ENCODE measurements around the gene MAGI2.

The MAGI2 gene

GRCh38 chr7:78023191-78023590 is 1430.3 kb downstream of the MAGI2 start:
- no peak for TF ChIP-seq CTCF (IDR thresholded peaks at IDR 0.05; ENCODE audit: control extremely low read depth, extremely low read depth, low read depth, missing control alignments)
- DNase-seq (ENCODE audit: extremely low spot score), result no peak
- CTCF ChIA-PET, result no interaction called here
- POLR2A ChIA-PET, result no interaction called here

GRCh38 chr7:78022165-78022564 is 1431.3 kb downstream of the MAGI2 start:
- DNase-seq (ENCODE audit: extremely low spot score), result no peak
- POLR2A ChIA-PET, result no interaction called here
- CTCF ChIA-PET, result no interaction called here
- TF ChIP-seq CTCF (IDR thresholded peaks at IDR 0.05; ENCODE audit: control extremely low read depth, extremely low read depth, low read depth, missing control alignments), result no peak

- POLR2A ChIA-PET, result no interaction called here
- CTCF ChIA-PET, result interaction anchor here (1.1 to 5.7 kb wide), 13 partner anchors 9 to 1156 kb away, joined by 3 to 61 read pairs (median 4); no protein-coding TSS in a partner anchor
- no peak for TF ChIP-seq CTCF (IDR thresholded peaks at IDR 0.05; ENCODE audit: control extremely low read depth, extremely low read depth, low read depth, missing control alignments)
- DNase-seq (ENCODE audit: extremely low spot score), result no peak
Observed at GRCh38 chr7:78020874-78021249, 1432.6 kb downstream of the MAGI2 start.

- POLR2A ChIA-PET, result no interaction called here
- DNase-seq (ENCODE audit: extremely low spot score), result peak; percentile 53
- peak; percentile 57 for TF ChIP-seq CTCF (IDR thresholded peaks at IDR 0.05; ENCODE audit: control extremely low read depth, extremely low read depth, low read depth, missing control alignments)
- CTCF ChIA-PET, result interaction anchor here (0.6 to 5.7 kb wide), 19 partner anchors 8 to 1156 kb away, joined by 3 to 61 read pairs (median 3); no protein-coding TSS in a partner anchor
Observed at GRCh38 chr7:78020136-78020873, 1433.2 kb downstream of the MAGI2 start.

GRCh38 chr7:78019447-78020135 is 1433.9 kb downstream of the MAGI2 start:
- POLR2A ChIA-PET, result no interaction called here
- CTCF ChIA-PET, result interaction anchor here (0.8 to 5.7 kb wide), 11 partner anchors 10 to 455 kb away, joined by 3 to 61 read pairs (median 6); no protein-coding TSS in a partner anchor
- no peak for TF ChIP-seq CTCF (IDR thresholded peaks at IDR 0.05; ENCODE audit: control extremely low read depth, extremely low read depth, low read depth, missing control alignments)
- DNase-seq (ENCODE audit: extremely low spot score), result peak; percentile 81

GRCh38 chr7:78018641-78019446 is 1434.6 kb downstream of the MAGI2 start:
- ChIA-PET POLR2A (no interaction called here), CTCF (interaction anchor here (0.8 to 5.7 kb wide), 9 partner anchors 9 to 367 kb away, joined by 3 to 61 read pairs (median 5); no protein-coding TSS in a partner anchor)
- TF ChIP-seq CTCF (IDR thresholded peaks at IDR 0.05; ENCODE audit: control extremely low read depth, extremely low read depth, low read depth, missing control alignments), result no peak
- no peak for DNase-seq (ENCODE audit: extremely low spot score)
